Stimulated activated CD4-positive, alpha-beta T cell treated with anti-CD3 and anti-CD28 coated beads, Interleukin-2, amount 100 ng/mL, for 24 hours (primary cell): ENCODE measurements around the gene FRMD4A.
"Not testable (repeated sequence)": the region's sequence is repeated elsewhere in the genome, so short reads cannot be mapped to it uniquely, and the experiment has no call there.

ENCODE experiments used
- DNase-seq, 2 donors: peaks; one replicate each; pipeline ENCODE4 v3.0.0-alpha.2; 2020

FRMD4A gene

DNA sequence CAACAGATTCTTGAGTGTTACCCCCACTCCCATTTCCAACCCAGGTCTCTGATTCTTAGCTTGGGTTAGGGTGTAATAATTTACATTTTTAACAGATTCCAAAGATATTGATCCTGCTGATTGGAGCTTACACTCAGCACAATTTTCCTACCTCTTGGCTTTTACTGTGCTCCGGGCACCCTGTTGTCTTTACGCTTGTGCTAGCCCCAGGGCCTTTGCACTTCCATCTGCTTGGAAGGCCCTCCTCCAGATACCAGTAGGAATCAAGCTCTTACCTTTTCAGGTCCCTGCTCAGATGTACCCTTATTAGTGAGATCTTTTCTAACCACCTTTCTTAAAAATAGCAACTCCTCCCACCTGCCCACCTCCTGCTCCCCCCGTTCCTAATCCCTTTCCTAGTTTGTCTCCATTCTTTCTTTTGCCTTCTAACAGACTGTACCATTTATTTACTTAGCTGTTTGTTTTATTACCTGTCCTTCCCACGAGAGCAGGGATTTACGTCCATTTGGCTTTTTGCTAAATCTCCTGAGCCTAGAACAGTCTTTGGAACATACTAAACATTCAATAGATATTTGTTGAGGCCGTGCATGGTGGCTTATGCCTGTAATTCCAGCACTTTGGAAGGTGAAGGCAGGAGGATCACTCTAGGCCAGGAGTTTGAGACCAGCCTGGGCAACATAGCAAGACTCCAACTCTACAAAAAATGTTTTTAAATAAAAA lies 427.7 kb downstream of the FRMD4A start:
- no peak for DNase-seq

DNA sequence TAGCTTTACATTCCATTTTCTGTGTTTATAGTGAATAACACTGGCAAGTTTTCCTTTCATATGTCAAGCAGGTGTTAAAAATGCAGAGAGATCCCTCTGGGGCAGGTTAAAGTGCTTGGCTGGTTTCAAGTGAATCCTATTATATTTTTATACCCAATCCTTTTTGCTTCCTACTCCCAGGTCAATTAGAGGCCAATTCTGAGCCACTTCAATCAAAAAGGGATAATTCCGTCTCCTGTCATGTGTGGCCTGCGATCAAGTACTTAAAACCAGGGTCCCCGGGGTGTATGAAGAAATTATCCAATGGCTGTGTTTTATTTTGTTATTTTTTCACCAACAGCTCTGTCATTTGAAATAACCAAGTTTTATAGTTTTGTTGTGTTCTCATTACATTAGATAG lies 430.8 kb downstream of the FRMD4A start:
- DNase-seq = no peak

DNA sequence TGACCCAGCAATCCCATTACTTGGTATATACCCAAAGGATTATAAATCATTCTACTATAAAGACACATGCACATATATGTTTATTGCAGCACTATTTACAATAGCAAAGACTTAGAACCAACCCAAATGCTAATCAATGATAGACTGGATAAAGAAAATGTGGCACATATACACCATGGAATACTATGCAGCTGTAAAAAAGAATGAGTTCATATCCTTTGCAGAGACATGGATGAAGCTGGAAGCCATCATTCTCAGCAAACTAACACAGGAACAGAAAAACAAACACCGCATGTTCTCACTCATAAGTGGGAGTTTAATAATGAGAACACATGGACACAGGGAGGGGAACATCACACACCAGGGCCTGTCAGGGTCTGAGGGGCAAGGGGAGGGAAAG lies 434.6 kb downstream of the FRMD4A start:
- not testable (repeated sequence) for DNase-seq

DNA sequence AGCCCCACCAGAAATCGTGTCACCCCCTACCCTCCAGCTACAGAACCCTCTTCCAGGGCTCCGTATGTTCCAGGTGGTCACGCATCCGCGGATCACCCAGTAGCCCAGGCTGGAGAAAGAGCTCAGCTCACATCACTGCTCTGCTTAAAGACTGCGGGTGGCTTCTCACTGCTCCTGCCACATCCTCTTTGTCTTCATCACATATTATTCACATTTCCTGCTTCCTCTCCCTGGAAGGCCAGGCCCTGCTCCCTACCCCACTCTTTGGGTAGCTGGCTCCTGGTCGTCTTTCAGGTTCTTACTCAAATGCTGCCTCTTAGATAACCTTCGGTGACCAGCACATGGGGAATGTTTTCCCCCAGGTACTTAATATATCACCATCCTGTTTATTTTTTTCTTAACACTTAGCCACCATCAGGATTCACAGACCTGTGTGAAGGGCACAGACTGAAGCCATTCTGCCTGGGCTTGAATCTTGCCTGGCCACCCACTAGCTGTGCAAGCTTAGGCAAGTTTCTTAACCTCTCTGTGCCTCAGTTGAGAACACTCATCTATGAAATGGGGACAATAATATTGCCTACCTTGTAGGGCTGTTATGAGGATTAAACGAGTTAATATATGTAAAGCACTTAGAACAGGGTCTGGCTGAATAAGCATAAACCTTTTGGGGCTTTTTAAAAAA lies 436.2 kb downstream of the FRMD4A start:
- DNase-seq = no peak

DNA sequence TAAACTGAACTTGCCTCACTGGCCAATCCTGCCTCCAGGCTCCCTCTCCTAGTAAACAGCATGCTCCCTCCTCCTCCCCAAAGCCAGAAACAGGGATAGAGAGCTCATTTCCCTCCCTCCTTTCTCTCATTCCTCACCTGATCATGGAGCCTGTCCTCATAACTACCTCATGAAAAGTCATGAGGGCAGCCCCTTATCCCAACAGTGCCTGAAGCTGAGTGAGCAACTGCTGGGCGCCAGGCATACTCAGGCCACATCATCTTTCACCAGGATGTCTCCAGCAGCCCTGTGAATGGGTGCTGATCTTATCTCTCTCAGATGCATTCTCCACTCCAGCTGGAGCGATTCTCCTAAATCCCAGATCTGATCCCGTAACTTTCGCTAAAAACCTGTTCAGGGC lies 436.8 kb downstream of the FRMD4A start:
- no peak for DNase-seq

DNA sequence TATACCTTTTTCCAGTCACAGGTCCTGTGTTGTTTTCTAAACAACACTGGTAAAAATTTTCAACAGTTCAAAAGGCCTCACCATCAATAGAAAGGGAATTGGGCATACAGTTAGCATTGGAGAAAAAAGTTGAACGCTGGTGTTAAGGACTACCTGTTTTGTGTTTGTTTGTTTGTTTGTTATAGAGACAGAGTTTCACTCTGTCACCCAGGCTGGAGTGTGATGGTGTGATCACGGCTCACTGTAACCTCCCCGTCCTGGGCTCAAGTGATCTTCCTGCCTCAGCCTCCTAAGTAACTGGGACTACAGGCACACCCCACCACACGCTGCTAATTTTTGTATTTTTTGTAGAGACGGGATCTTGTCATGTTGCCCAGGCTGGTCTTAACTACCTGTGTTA lies 437.9 kb downstream of the FRMD4A start:
- DNase-seq = no peak

DNA sequence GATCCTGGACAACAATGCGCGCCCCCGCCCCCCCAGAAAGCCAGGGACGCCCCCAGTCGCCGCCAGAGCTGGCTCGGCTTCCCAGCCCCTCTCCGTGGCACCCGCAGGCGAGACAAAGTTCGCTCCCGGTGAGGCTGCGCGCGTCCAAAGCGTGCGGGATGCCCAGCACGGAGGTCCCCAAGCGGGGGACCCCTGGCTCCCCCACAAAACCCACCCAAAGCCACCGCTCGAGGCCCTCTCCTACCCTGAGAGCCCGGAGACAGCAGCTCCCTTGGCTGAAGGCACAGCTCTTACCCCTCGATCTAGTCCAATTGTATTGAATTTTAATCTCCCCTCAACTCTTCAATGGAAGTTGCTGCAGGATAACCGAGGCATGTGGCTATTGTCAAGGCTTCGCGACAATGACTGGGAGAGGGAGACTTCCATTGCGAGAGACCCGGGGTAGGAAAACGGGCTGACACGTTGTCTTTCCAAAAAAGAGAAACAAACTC lies 438.7 kb downstream of the FRMD4A start:
- no peak for DNase-seq

DNA sequence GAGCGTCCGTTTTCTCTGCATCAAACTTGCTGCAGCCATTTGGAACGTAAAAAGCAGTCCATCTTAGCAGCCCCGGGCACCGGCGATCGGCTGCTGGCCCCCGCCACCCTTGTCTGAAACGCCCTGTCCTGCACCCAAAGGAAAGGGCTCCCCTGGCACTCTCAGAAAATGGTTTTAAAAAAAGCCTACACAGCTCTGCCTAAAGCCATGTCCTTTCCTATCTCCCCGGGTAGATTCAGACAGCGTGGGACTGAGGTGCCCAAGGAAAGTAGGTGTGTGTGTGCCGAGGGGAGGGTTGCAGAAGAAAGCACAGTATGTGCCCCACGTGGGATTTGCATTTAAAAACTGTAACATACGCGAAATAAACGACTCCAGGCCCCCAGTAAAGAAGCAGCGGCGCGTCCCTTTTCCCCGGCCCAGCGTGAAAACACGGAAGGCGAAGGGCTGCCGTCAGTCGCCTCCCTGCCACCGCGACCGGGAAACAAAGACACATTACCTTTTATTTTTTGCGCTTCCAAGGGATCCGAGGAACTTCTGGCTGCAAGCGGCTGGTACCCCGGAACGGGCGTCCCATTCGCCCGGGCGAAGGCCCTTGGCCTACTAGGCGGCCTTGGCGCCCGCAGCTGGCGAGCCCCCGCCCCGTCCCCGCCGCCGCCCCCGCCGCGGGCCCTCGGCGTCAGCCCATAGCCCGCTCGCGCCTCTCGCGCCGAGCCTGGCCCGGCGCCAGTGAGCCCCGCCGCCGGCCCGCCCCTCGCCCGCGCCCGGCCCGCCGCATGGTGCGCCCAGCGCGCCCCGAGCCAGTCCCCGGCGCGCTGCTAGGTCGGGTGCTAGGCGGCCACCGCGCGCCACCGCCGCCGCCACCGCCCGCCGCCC lies 439.4 kb downstream of the FRMD4A start:
- peak in 1 of 2 donors; percentile 29 for DNase-seq

DNA sequence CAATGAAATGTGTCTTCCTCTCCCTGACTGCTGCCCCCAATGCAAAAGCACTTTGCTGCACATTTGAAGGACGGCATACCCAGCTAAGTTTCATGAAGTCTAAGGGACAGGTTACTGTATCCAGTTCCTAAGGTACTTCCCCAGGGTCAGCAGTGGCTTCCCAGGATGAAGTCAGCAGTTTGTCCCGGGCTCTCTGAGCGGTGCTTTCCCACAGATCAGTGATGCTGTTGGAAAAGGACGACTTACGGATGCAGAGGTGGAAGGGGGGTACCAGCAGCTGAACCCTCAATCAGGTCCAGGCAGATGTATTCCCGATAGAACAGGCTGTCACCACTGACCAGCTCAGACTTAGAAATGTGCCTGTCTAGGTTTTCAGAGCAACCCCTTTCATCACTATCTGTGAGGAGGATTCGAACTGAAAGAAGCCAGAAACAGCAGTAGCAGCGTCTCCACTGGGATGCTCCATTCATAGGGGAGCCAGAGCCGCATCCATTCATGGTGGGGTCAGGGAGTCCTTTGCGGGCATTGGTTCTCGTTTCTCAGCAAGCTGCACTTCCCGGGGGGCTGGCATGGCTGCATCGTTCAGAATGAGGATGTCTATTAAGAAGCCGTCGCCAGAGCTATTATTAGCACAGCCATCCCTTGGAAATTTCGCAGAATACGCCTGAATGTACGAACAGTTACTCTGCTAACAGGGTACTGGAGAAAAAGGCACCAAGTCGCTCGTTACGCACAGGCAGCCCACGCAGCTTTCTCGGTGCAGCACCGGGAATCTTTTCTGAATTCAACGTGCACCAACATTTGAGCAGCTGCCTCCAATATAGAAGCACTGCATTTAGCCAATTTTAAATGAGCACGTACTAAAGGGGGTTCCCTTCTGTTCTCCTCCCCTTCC lies 440.2 kb downstream of the FRMD4A start:
- DNase-seq = peak in 1 of 2 donors; percentile 14

DNA sequence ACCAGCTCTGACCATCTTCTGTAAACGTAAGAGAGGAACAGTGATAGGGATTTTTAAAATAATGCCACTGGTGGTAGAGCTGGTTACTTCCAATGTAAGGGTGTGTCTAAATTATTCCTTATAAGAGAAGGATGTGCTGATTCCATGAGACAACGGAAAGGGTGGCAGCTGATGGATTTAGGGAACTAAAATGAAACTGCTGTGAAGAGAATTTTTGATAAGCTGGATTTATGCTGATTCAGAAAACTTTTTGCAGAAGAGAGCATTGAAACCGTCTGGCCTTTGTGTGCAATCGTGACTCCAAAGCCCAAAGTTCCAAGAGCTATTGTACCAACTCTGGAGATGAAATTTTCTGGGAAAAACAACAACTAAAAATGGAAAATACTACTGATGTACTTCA lies 443.0 kb downstream of the FRMD4A start:
- no peak for DNase-seq

DNA sequence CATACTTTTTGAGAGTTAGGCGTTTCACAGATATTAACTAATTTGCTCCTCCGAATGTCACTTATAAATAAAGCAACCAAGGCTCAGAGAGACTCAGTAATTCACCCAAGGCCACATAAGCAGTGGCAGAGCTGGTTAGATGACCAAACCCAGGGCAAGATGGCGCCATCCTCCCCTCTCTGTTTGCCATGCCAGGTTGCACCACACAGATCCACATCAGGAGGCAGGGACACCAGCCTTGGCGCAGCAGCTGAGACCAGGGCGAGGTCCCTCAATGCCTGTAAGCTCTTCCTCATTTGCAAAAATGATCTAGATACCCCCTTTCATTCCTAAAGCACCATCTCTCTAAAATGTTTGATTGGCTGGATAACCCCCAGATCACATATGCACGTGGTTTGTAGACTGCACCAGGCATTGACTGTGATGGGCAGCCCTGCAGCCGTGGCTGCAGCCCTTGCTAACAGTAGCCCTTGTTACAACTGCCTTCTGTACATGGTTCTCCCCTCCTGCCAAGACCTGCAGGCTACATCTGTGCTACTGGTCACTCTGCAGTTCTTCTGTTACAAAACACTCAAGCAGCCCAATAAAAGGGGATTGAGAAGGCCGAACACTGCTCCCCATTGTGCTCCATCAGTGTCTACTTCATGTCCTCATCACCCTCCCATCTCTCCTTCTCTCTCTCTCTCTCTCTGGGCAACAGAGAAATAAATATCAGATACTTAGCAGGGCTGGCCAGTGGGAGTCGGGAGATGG lies 445.3 kb downstream of the FRMD4A start:
- no peak for DNase-seq

DNA sequence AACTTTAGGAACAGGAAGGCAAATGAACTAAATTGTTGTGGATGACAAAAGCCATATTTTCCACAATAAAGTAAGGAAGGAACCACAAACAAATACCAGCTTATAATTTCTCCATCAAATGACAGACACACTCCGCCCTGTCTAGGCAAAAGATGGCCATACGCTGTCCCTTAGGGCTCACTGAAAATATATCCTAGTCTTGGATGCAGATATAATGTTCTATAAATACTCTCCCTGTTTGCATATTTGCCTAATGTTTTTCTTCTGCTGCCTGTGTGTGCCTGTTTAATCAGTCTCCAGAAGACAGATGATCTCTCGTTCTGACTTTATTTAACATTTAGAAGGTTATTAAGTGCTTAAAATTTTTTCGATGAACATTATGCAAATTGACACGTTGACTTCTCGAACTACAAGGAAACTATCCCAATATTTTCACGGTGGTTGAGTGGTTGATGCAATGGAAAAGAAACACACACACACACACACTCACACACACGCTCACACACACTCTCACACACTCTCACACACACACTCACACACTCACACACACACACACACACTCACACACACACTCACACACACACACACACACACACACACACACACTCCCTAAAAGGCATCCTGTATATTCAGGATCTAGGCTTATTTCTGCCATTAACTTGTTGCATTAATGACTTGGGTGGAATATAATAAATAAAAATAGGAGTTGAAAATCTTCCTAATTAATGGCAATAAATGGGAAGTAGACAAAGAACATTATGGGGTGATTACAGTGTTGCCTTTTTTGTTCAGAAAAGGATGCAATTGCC lies 446.9 kb downstream of the FRMD4A start:
- DNase-seq = no peak

DNA sequence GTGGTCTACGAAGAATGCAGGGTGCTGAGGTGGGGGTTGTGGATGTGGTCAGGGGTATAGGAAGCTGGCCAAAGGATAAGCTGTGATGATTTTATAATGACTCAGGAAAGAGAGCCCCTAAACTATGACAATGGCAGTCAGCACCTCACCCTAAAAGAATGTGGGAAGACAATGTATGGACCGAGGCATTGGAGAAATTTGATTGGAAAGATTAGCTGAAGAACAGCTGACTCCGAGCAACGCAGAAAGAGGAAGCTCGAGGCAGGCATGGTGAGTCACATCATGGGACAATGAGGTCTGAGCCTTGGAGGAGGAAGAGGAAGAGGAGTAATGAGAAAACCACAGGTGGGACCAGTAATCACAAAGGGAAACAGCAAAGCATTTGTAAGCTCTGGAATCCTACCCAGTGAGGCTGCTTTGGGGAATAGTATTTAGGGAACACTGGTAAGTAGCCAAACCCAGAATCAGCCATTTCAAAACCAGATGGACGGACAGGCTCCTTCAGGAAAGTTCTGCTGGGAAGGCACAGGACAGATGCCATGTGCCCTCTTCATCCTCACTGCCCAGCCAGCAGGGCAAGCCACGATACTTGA lies 448.5 kb downstream of the FRMD4A start:
- DNase-seq = no peak

DNA sequence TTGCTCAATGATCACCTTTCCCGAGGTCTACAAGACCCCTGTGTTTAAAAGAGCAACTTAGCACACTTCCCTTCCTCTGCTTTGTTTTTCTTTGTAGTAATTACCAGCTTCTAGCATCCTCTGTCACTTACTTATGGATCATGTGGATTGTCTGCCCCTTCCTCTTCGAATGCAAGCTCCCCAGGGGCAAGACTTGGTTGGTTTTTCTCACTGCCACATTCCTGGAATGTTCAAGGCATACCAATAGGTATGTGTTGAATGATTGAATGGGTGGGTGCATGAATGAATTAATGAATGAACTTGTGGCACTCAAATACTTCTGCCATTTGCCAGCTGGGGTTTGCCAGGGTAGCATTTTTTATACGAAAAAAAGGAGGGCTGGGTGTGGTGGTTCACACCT lies 450.0 kb downstream of the FRMD4A start:
- DNase-seq = no peak

DNA sequence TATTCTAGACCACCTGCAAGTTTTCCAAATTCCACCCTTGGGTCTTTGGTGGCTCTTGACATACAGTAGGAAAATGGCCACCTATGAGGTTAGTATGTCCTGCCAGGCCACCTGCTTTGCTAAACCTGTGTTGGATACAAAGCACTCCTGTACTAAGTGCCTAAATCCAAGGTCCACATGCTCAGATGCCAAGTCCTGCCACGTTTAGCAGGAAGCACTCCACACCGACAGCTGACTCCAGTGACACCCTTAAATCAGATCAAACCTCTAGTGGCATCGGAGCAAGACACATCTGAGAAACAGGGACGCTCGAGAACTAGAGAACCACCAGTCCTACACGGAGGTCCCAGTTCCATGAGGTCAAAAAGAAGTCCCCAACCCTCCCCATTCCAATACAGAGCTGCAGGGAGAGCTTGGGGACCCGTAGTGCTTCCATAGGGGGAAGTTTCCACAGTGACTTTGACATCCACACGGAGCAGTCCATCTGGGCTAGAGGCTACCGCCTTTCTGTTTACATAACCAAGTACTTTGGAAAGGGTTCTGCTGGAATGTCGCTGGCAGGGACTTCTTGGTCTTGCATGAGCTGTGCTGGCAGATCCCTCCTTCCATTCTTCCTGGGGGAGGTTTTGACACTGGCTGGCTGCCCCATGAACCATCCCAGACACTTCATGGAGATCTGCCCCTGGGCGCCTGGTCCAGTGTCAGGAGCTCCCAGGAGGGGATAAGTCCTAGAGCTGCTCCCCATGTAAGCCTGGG lies 453.4 kb downstream of the FRMD4A start:
- DNase-seq = no peak

DNA sequence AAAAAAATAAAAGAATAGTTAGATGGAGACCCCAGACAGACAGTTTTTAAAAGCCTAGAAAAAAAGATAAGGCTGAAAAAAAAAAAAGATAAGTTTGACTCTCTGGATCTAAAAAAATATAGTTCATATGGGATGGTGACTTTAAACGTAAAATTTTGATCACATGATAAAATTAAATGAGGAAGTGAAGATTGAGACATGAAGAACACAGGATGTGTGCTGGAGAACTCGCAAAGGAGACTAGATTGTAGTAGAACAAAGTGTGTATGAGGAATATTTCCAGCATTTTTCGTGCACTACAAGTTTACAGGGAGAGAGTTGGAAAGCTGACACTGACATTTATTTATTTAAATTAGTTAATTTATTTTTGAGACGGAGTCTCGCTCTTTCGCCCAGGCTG lies 457.5 kb downstream of the FRMD4A start:
- no peak for DNase-seq

DNA sequence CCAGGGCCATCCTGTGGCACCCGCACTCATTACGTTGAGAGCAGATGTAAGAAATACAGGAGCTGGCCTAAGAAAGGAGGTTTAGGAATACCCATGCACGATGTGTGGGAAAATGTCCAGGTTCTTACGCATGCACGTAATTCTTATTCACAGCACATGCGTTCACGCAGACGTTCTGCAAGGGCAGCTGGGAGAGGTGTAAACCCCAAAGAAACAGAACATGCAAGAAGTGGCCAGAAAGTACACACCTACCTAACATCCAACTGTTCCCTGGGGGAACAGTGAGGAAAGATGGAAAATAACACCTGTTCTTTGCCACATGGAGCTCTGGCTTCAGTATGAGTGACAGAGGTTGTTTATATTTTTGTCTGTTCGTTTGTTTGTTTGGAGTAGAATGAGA lies 458.3 kb downstream of the FRMD4A start:
- DNase-seq = no peak

DNA sequence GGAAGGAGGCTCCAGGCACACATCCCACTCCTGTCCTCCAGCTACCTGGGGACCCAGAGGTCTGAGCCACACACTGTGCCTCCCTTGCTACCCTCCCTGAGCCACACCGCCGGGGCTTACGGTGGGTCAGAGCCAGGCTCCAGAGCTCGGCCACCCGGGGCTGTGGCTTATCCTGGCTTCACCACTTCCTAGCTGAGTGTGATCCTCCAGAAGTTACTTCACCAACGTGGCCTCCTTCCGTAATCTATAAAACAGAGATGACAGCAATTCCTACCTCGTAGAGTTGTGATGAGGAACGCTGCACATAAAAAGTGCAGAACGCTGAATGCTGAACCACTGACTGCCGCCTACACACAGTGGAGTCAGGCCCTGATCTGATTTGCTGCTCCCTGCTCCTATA lies 458.9 kb downstream of the FRMD4A start:
- DNase-seq = no peak

DNA sequence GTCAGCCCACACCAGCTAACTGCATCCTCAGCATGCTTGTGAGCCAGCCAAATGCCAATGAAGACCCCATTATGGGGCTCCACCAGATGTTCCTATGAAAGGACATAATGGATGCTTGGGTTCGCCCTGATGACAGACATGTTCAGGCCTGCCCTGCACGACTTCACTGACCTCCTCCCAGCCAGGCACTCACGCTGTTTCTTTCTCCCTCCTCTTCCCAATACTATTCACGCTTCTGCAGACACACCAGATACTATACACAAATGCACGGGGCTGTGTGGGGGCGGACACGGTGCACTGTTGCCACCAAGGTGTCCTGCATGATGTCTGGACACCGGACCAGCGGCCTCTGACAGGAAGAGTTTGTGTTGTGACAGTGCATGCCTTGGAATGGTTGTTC lies 459.7 kb downstream of the FRMD4A start:
- no peak for DNase-seq

DNA sequence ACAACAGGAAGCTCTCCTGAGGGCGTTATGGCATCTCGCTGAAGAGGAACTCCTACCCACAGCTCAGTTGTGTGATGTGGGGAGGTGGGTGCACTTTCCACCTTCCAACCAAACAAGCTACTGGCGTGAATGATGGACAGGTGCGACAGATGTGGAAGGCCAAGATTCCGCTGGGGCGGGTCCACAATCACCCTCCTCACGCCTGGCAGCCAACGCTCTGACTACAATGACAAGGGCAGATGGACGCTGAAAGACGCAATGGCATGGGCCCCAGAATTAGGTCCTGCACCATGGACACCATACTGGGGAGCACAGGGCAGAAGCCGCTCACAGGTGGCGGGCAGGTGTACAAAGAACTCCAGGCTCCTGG lies 461.4 kb downstream of the FRMD4A start:
- DNase-seq = no peak
